ENCODE data around the gene POLD1.

POLD1 gene

GRCh38 chr19:50419580-50420035 lies 35.5 kb downstream of the POLD1 start:
- Histone ChIP-seq H3K27ac (no peak overlapping the region), H3K36me3 (no peaks in the 10 kb centered on the region), H3K4me1 (ENCODE audit: control insufficient read depth in 1 of 2, insufficient read depth in 1 of 2, low read depth in 1 of 2, low read length in 1 of 2) (peaks cover 10 to 18% of the 10 kb centered on the region in 2 experiments), H3K27me3 (peaks cover 39% of the 10 kb centered on the region), H3K9me3 (no peaks in the 10 kb centered on the region), H3K4me3 (ENCODE audit: low read depth in 1 of 2, low read length in 1 of 2) (no peak overlapping the region)
- no peak for TF ChIP-seq CTCF (IDR thresholded peaks at IDR 0.05)

- peaks cover 39% of the 10 kb centered on the region for H3K27me3 ChIP-seq
- H3K27ac ChIP-seq = no peak overlapping the region
- no peak overlapping the region for H3K4me3 ChIP-seq (ENCODE audit: low read depth in 1 of 2, low read length in 1 of 2)
- no peaks in the 10 kb centered on the region for H3K36me3 ChIP-seq
- TF ChIP-seq CTCF (IDR thresholded peaks at IDR 0.05) = no peak
- H3K9me3 ChIP-seq = no peaks in the 10 kb centered on the region
- H3K4me1 ChIP-seq (ENCODE audit: control insufficient read depth in 1 of 2, insufficient read depth in 1 of 2, low read depth in 1 of 2, low read length in 1 of 2) = peaks cover 9 to 13% of the 10 kb centered on the region in 2 experiments
These were observed 36.0 kb downstream of the POLD1 start for GRCh38 chr19:50420127-50420526.

GRCh38 chr19:50420808-50421207 lies 36.7 kb downstream of the POLD1 start:
- H3K27me3 ChIP-seq = peaks cover 39% of the 10 kb centered on the region
- TF ChIP-seq CTCF (IDR thresholded peaks at IDR 0.05) = no peak
- H3K36me3 ChIP-seq = no peaks in the 10 kb centered on the region

GRCh38 chr19:50422397-50423278 lies 38.5 kb downstream of the POLD1 start:
- H3K4me1 ChIP-seq (ENCODE audit: control insufficient read depth in 1 of 2, insufficient read depth in 1 of 2, low read depth in 1 of 2, low read length in 1 of 2) = peaks cover 0 to under 1% of the 10 kb centered on the region in 2 experiments
- peaks cover 34% of the 10 kb centered on the region for H3K27me3 ChIP-seq
- H3K4me3 ChIP-seq (ENCODE audit: low read depth in 1 of 2, low read length in 1 of 2) = no peak overlapping the region
- no peak for TF ChIP-seq CTCF (IDR thresholded peaks at IDR 0.05)
- H3K27ac ChIP-seq = no peak overlapping the region
- no peaks in the 10 kb centered on the region for H3K9me3 ChIP-seq
- H3K36me3 ChIP-seq = no peaks in the 10 kb centered on the region

More at GRCh38 chr19:50420808-50421207, 36.7 kb downstream of the POLD1 start:
- Histone ChIP-seq H3K9me3 (no peaks in the 10 kb centered on the region), H3K4me1 (ENCODE audit: control insufficient read depth in 1 of 2, insufficient read depth in 1 of 2, low read depth in 1 of 2, low read length in 1 of 2) (peaks cover 5 to 6% of the 10 kb centered on the region in 2 experiments), H3K4me3 (ENCODE audit: low read depth in 1 of 2, low read length in 1 of 2) (no peak overlapping the region), H3K27ac (no peak overlapping the region)

GRCh38 chr19:50423279-50424113 lies 39.3 kb downstream of the POLD1 start:
- Histone ChIP-seq H3K36me3 (no peaks in the 10 kb centered on the region), H3K27me3 (peaks cover 25% of the 10 kb centered on the region), H3K9me3 (no peaks in the 10 kb centered on the region), H3K4me1 (ENCODE audit: control insufficient read depth in 1 of 2, insufficient read depth in 1 of 2, low read depth in 1 of 2, low read length in 1 of 2) (peaks cover 5 to 9% of the 10 kb centered on the region in 2 experiments), H3K4me3 (ENCODE audit: low read depth in 1 of 2, low read length in 1 of 2) (no peak overlapping the region), H3K27ac (no peak overlapping the region)
- TF ChIP-seq CTCF (IDR thresholded peaks at IDR 0.05) = no peak

Data from neutrophil (primary cell).